ENCODE data around the gene IDI1.

IDI1 gene

GRCh38 chr10:1034758-1035157, 14.2 kb downstream of the IDI1 start:
- no peak for TF ChIP-seq TCF12 (IDR thresholded peaks at IDR 0.05; ENCODE audit: low read depth)
- no peak for TF ChIP-seq TAF1 (IDR thresholded peaks at IDR 0.05; ENCODE audit: low read depth)
- no peak for TF ChIP-seq FOXM1 (IDR thresholded peaks at IDR 0.05; ENCODE audit: borderline replicate concordance, low read depth)

- TF ChIP-seq TAF1 (IDR thresholded peaks at IDR 0.05; ENCODE audit: low read depth), result no peak
- no peak for TF ChIP-seq TEAD4 (IDR thresholded peaks at IDR 0.05)
- no peak for TF ChIP-seq YY1 (IDR thresholded peaks at IDR 0.05; ENCODE audit: low read depth)
- no peak for TF ChIP-seq TCF12 (IDR thresholded peaks at IDR 0.05; ENCODE audit: low read depth)
- no peak for TF ChIP-seq EP300 (IDR thresholded peaks at IDR 0.05; ENCODE audit: borderline replicate concordance)
- TF ChIP-seq MAX (IDR thresholded peaks at IDR 0.05), result no peak
- TF ChIP-seq FOXM1 (IDR thresholded peaks at IDR 0.05; ENCODE audit: borderline replicate concordance, low read depth), result no peak
- no peak for TF ChIP-seq CREB1 (IDR thresholded peaks at IDR 0.05; ENCODE audit: low read depth)
- TF ChIP-seq CEBPB (IDR thresholded peaks at IDR 0.05), result no peak
- TF ChIP-seq REST (IDR thresholded peaks at IDR 0.05; ENCODE audit: low read depth), result no peak
- TF ChIP-seq RAD21 (IDR thresholded peaks at IDR 0.05; ENCODE audit: low read depth), result no peak
- no peak for TF ChIP-seq USF1 (IDR thresholded peaks at IDR 0.05)
- no peak for TF ChIP-seq EGR1 (IDR thresholded peaks at IDR 0.05)
- no peak for TF ChIP-seq ZBTB7A (IDR thresholded peaks at IDR 0.05; ENCODE audit: low read depth)
- TF ChIP-seq NFIC (IDR thresholded peaks at IDR 0.05), result no peak
Measured at GRCh38 chr10:1033601-1034000, 15.3 kb downstream of the IDI1 start.

- no peak for TF ChIP-seq EGR1 (IDR thresholded peaks at IDR 0.05)
Measured at GRCh38 chr10:1029838-1030237, 19.1 kb downstream of the IDI1 start.

GRCh38 chr10:1026578-1026977, 22.3 kb downstream of the IDI1 start:
- TF ChIP-seq FOXM1 (IDR thresholded peaks at IDR 0.05; ENCODE audit: borderline replicate concordance, low read depth) (no peak), USF1 (IDR thresholded peaks at IDR 0.05) (no peak), TCF12 (IDR thresholded peaks at IDR 0.05; ENCODE audit: low read depth) (no peak), REST (IDR thresholded peaks at IDR 0.05; ENCODE audit: low read depth) (no peak), CEBPB (IDR thresholded peaks at IDR 0.05) (no peak), EP300 (IDR thresholded peaks at IDR 0.05; ENCODE audit: borderline replicate concordance) (no peak), EGR1 (IDR thresholded peaks at IDR 0.05) (no peak), MAX (IDR thresholded peaks at IDR 0.05) (no peak), CREB1 (IDR thresholded peaks at IDR 0.05; ENCODE audit: low read depth) (no peak), NFIC (IDR thresholded peaks at IDR 0.05) (no peak), ZBTB7A (IDR thresholded peaks at IDR 0.05; ENCODE audit: low read depth) (no peak), RAD21 (IDR thresholded peaks at IDR 0.05; ENCODE audit: low read depth) (no peak), TAF1 (IDR thresholded peaks at IDR 0.05; ENCODE audit: low read depth) (no peak), TEAD4 (IDR thresholded peaks at IDR 0.05) (no peak), YY1 (IDR thresholded peaks at IDR 0.05; ENCODE audit: low read depth) (no peak)

- TF ChIP-seq FOXM1 (IDR thresholded peaks at IDR 0.05; ENCODE audit: borderline replicate concordance, low read depth) (no peak), CREB1 (IDR thresholded peaks at IDR 0.05; ENCODE audit: low read depth) (no peak), ZBTB7A (IDR thresholded peaks at IDR 0.05; ENCODE audit: low read depth) (no peak), TEAD4 (IDR thresholded peaks at IDR 0.05) (no peak), REST (IDR thresholded peaks at IDR 0.05; ENCODE audit: low read depth) (no peak), MAX (IDR thresholded peaks at IDR 0.05) (no peak), NFIC (IDR thresholded peaks at IDR 0.05) (no peak), RAD21 (IDR thresholded peaks at IDR 0.05; ENCODE audit: low read depth) (no peak), CEBPB (IDR thresholded peaks at IDR 0.05) (no peak)
Measured at GRCh38 chr10:1025683-1026082, 23.2 kb downstream of the IDI1 start, which contains the start of gene IDI2. TSS of gene IDI2 (minus strand) at chr10:1025859. CDS start at chr10:1024723, 1,136 bp downstream.
